K562 (cell line): ENCODE results near the gene HES3. TPM values are rescaled to one million over a fixed set of nuclear protein-coding genes. Genes with fewer than 3 reads are reported as not detected.

Experiments used
- ELF4 ChIP-seq: fragments of 450-650 bp; formaldehyde crosslinking; IDR thresholded peaks from 2 replicates; pipeline ENCODE4 v1.4.0; 2022; ENCODE audit warnings: missing genetic modification characterization
- IFI16 ChIP-seq: fragments of 250-450 bp; sonication (Bioruptor Pico); IDR thresholded peaks from 2 replicates; pipeline ENCODE4 v2.1.2; 2022; ENCODE audit warnings: mild to moderate bottlenecking, inconsistent platforms
- polyA plus RNA-seq, 8 experiments: library from polyadenylated mRNA; depleted of rRNA in 4 of 8; stranded (reverse) in 5 of 8; unstranded in 3 of 8; fragments of >200 nt; fragmentation: Nextera tagmentation in 2 of 8; fragmentation: Illumina TruSeq in 1 of 8; extraction: Ambion mirVana in 2 of 8; extraction: Trizol in 1 of 8; gene quantifications; 2 replicates each; pipeline versions ENCODE4 v1.2.1 to v1.2.3, GENCODE V29; 2011 to 2014; ENCODE audit warnings: inconsistent platforms in 1 of 8, missing spikeins in 1 of 8
- total RNA-seq, 7 experiments: library from RNA; depleted of rRNA in 6 of 7; stranded (reverse); fragments of >200 nt in 6 of 7; fragmentation: Illumina TruSeq in 2 of 7; extraction: Trizol in 2 of 7; gene quantifications; 2 replicates each; pipeline versions ENCODE4 v1.2.1 to v1.2.3, GENCODE V29; 2011 to 2021; ENCODE audit warnings: low replicate concordance in 1 of 7

HES3 gene
- total and polyA plus RNA-seq, 9 of the 15 experiments (the other 6 are each of a cell fraction or from before 2014, with no cell fraction given): not detected

DNA sequence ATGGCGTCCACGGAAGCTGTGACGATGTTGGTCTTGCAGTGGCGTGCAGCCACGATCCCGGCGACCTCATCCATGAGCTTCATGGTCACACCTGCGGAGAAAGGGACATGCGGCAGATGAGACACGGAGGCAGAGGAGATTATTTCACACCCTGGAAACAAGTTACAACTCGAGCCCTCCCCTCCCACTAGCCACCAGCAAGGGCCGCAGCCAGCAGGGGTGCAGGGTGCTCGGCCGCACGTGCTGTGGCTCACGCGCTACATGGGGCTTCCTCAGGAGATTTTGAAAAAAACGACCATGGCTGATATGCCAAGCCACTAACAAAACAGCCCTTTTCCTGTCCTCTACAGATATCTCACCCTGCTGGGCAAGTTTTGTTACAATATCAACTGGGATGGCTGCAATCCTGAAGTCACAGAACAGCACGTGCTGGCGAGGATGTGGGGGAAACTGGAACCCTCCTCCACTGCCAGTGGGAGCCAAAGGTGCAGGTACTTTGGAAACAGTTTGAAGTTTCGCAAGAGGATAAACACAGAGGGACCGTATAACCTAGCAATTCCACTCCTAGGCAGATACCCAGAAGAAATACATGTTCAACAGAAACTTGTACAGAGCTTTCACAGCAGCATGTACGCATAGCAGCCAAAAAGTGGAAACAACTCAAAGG is 51.0 kb downstream of the HES3 start (continued):
- TF ChIP-seq ELF4 (CRISPR knock-in tag): no peak
- no peak for TF ChIP-seq IFI16 (CRISPR knock-in tag)

Other genes with a start within 250 kb of the HES3 start
Only the 7 nearest of the 11 such genes appear.
- 0.18 and 0.49 TPM in 2 replicates for gene CHD5, start 63.9 kb upstream of the HES3 start, total RNA-seq (2014; rRNA removed)
- gene CHD5, start 63.9 kb upstream of the HES3 start, total RNA-seq (2014; rRNA removed; fragmentation: Illumina TruSeq; extraction: Trizol): 0.04 and 0.06 TPM in 2 replicates
- gene CHD5, start 63.9 kb upstream of the HES3 start, total RNA-seq (2015; rRNA removed; fragmentation: Illumina TruSeq; extraction: Trizol): 0.04 and 0.07 TPM in 2 replicates
- 0.09 and 0.16 TPM in 2 replicates for gene CHD5, start 63.9 kb upstream of the HES3 start, total RNA-seq (2021)
- gene CHD5, start 63.9 kb upstream of the HES3 start, polyA plus RNA-seq (2011; rRNA removed): 0.11 and 0.16 TPM in 2 replicates
- gene CHD5, start 63.9 kb upstream of the HES3 start, polyA plus RNA-seq (2014; fragmentation: Illumina TruSeq; extraction: Trizol): 0.03 and 0.39 TPM in 2 replicates
- gene CHD5, start 63.9 kb upstream of the HES3 start, polyA plus RNA-seq (2014; fragmentation: Nextera tagmentation; extraction: Ambion mirVana): not detected
- 0.51 and 0.52 TPM in 2 replicates for gene CHD5, start 63.9 kb upstream of the HES3 start, polyA plus RNA-seq (2014; rRNA removed)
- 344 and 467 TPM in 2 replicates for gene RPL22, start 44.6 kb upstream of the HES3 start, total RNA-seq (2014; rRNA removed)
- gene RPL22, start 44.6 kb upstream of the HES3 start, total RNA-seq (2014; rRNA removed; fragmentation: Illumina TruSeq; extraction: Trizol): 1,165 and 1,306 TPM in 2 replicates
- gene RPL22, start 44.6 kb upstream of the HES3 start, total RNA-seq (2015; rRNA removed; fragmentation: Illumina TruSeq; extraction: Trizol): 548 and 579 TPM in 2 replicates
- gene RPL22, start 44.6 kb upstream of the HES3 start, total RNA-seq (2021): 578 and 629 TPM in 2 replicates
- gene RPL22, start 44.6 kb upstream of the HES3 start, polyA plus RNA-seq (2011; rRNA removed): 446 and 607 TPM in 2 replicates
- 658 and 673 TPM in 2 replicates for gene RPL22, start 44.6 kb upstream of the HES3 start, polyA plus RNA-seq (2014; fragmentation: Illumina TruSeq; extraction: Trizol)
- gene RPL22, start 44.6 kb upstream of the HES3 start, polyA plus RNA-seq (2014; fragmentation: Nextera tagmentation; extraction: Ambion mirVana): 100 to 1,000 TPM; 581 to 618 TPM
- 542 and 593 TPM in 2 replicates for gene RPL22, start 44.6 kb upstream of the HES3 start, polyA plus RNA-seq (2014; rRNA removed)
- 16.8 and 17.8 TPM in 2 replicates for gene RNF207, start 38.1 kb upstream of the HES3 start, total RNA-seq (2014; rRNA removed)
- gene RNF207, start 38.1 kb upstream of the HES3 start, total RNA-seq (2014; rRNA removed; fragmentation: Illumina TruSeq; extraction: Trizol): 5.3 and 7.0 TPM in 2 replicates
- 10.9 and 12.9 TPM in 2 replicates for gene RNF207, start 38.1 kb upstream of the HES3 start, total RNA-seq (2015; rRNA removed; fragmentation: Illumina TruSeq; extraction: Trizol)
- gene RNF207, start 38.1 kb upstream of the HES3 start, total RNA-seq (2021): 21.7 and 26.6 TPM in 2 replicates
- gene RNF207, start 38.1 kb upstream of the HES3 start, polyA plus RNA-seq (2011; rRNA removed): 10.8 and 17.6 TPM in 2 replicates
- 13.4 and 14.7 TPM in 2 replicates for gene RNF207, start 38.1 kb upstream of the HES3 start, polyA plus RNA-seq (2014; fragmentation: Illumina TruSeq; extraction: Trizol)
- gene RNF207, start 38.1 kb upstream of the HES3 start, polyA plus RNA-seq (2014; fragmentation: Nextera tagmentation; extraction: Ambion mirVana): 1 to 10 TPM; 2.7 to 4.3 TPM
- gene RNF207, start 38.1 kb upstream of the HES3 start, polyA plus RNA-seq (2014; rRNA removed): 30.6 and 37.1 TPM in 2 replicates
- gene ICMT, start 8.2 kb upstream of the HES3 start, total RNA-seq (2014; rRNA removed): 58.3 and 62.9 TPM in 2 replicates
- 56.6 and 58.2 TPM in 2 replicates for gene ICMT, start 8.2 kb upstream of the HES3 start, total RNA-seq (2014; rRNA removed; fragmentation: Illumina TruSeq; extraction: Trizol)
- gene ICMT, start 8.2 kb upstream of the HES3 start, total RNA-seq (2015; rRNA removed; fragmentation: Illumina TruSeq; extraction: Trizol): 63.3 and 67.4 TPM in 2 replicates
- 63.7 and 74.3 TPM in 2 replicates for gene ICMT, start 8.2 kb upstream of the HES3 start, total RNA-seq (2021)
- 36.2 and 49.5 TPM in 2 replicates for gene ICMT, start 8.2 kb upstream of the HES3 start, polyA plus RNA-seq (2011; rRNA removed)
- 48.5 and 57.1 TPM in 2 replicates for gene ICMT, start 8.2 kb upstream of the HES3 start, polyA plus RNA-seq (2014; fragmentation: Illumina TruSeq; extraction: Trizol)
- 1 to 10 TPM; 4.3 to 6.3 TPM for gene ICMT, start 8.2 kb upstream of the HES3 start, polyA plus RNA-seq (2014; fragmentation: Nextera tagmentation; extraction: Ambion mirVana)
- 41.5 and 50.0 TPM in 2 replicates for gene ICMT, start 8.2 kb upstream of the HES3 start, polyA plus RNA-seq (2014; rRNA removed)
- gene GPR153, start 16.9 kb downstream of the HES3 start, total RNA-seq (2014; rRNA removed): 0.41 and 1.0 TPM in 2 replicates
- 0.25 and 0.26 TPM in 2 replicates for gene GPR153, start 16.9 kb downstream of the HES3 start, total RNA-seq (2014; rRNA removed; fragmentation: Illumina TruSeq; extraction: Trizol)
- 0.49 and 0.51 TPM in 2 replicates for gene GPR153, start 16.9 kb downstream of the HES3 start, total RNA-seq (2015; rRNA removed; fragmentation: Illumina TruSeq; extraction: Trizol)
- 1.3 and 1.5 TPM in 2 replicates for gene GPR153, start 16.9 kb downstream of the HES3 start, total RNA-seq (2021)
- 0.54 and 0.65 TPM in 2 replicates for gene GPR153, start 16.9 kb downstream of the HES3 start, polyA plus RNA-seq (2011; rRNA removed)
- gene GPR153, start 16.9 kb downstream of the HES3 start, polyA plus RNA-seq (2014; fragmentation: Illumina TruSeq; extraction: Trizol): 0.54 and 0.71 TPM in 2 replicates
- gene GPR153, start 16.9 kb downstream of the HES3 start, polyA plus RNA-seq (2014; fragmentation: Nextera tagmentation; extraction: Ambion mirVana): under 1 TPM; 0.01 to 0.03 TPM
- 0.85 and 0.90 TPM in 2 replicates for gene GPR153, start 16.9 kb downstream of the HES3 start, polyA plus RNA-seq (2014; rRNA removed)
- 53.3 and 72.0 TPM in 2 replicates for gene ACOT7, start 149.6 kb downstream of the HES3 start, total RNA-seq (2014; rRNA removed)
- 8.7 and 11.6 TPM in 2 replicates for gene ACOT7, start 149.6 kb downstream of the HES3 start, total RNA-seq (2014; rRNA removed; fragmentation: Illumina TruSeq; extraction: Trizol)
- 27.1 and 28.4 TPM in 2 replicates for gene ACOT7, start 149.6 kb downstream of the HES3 start, total RNA-seq (2015; rRNA removed; fragmentation: Illumina TruSeq; extraction: Trizol)
- 92.6 and 95.5 TPM in 2 replicates for gene ACOT7, start 149.6 kb downstream of the HES3 start, total RNA-seq (2021)
- 37.2 and 76.6 TPM in 2 replicates for gene ACOT7, start 149.6 kb downstream of the HES3 start, polyA plus RNA-seq (2011; rRNA removed)
- gene ACOT7, start 149.6 kb downstream of the HES3 start, polyA plus RNA-seq (2014; fragmentation: Illumina TruSeq; extraction: Trizol): 50.7 and 89.2 TPM in 2 replicates
- gene ACOT7, start 149.6 kb downstream of the HES3 start, polyA plus RNA-seq (2014; fragmentation: Nextera tagmentation; extraction: Ambion mirVana): 10 to 100 TPM in 1 of 2 experiments, 1 to 10 TPM in 1; 7.0 to 10.0 TPM
- 57.2 and 63.1 TPM in 2 replicates for gene ACOT7, start 149.6 kb downstream of the HES3 start, polyA plus RNA-seq (2014; rRNA removed)
- 0.04 and 0.05 TPM in 2 replicates for gene HES2, start 175.7 kb downstream of the HES3 start, total RNA-seq (2014; rRNA removed)
- gene HES2, start 175.7 kb downstream of the HES3 start, total RNA-seq (2014; rRNA removed; fragmentation: Illumina TruSeq; extraction: Trizol): 0.07 TPM in 1 of 2 replicates, not detected in the other
- not detected in 2 replicates for gene HES2, start 175.7 kb downstream of the HES3 start, total RNA-seq (2015; rRNA removed; fragmentation: Illumina TruSeq; extraction: Trizol)
- 0.18 TPM in 1 of 2 replicates, not detected in the other for gene HES2, start 175.7 kb downstream of the HES3 start, total RNA-seq (2021)
- 0.08 and 0.15 TPM in 2 replicates for gene HES2, start 175.7 kb downstream of the HES3 start, polyA plus RNA-seq (2011; rRNA removed)
- 0.06 TPM in 2 replicates for gene HES2, start 175.7 kb downstream of the HES3 start, polyA plus RNA-seq (2014; fragmentation: Illumina TruSeq; extraction: Trizol)
- gene HES2, start 175.7 kb downstream of the HES3 start, polyA plus RNA-seq (2014; fragmentation: Nextera tagmentation; extraction: Ambion mirVana): not detected
- not detected in 2 replicates for gene HES2, start 175.7 kb downstream of the HES3 start, polyA plus RNA-seq (2014; rRNA removed)